SJSA1 (cell line): Measurements from ENCODE around the gene ATG7. TPM values are rescaled to one million over a fixed set of nuclear protein-coding genes. Genes with fewer than 3 reads are reported as not detected.

ENCODE experiments used
- DNase-seq, 2 experiments: peaks; one replicate each; pipeline ENCODE4 v3.0.0-alpha.2; 2015 to 2020; ENCODE audit warnings: low spot score in 2 of 2, low read depth in 1 of 2
- H3K27ac ChIP-seq: fragments of 250-450 bp; sonication (Bioruptor Pico); 2 replicates; pipeline ENCODE4 v1.5.1; 2020; ENCODE audit warnings: mild to moderate bottlenecking, moderate library complexity
- H3K27me3 ChIP-seq: fragments of 250-450 bp; sonication (Bioruptor Pico); replicated peaks from 2 replicates; pipeline ENCODE4 v1.5.1; 2020; ENCODE audit warnings: mild to moderate bottlenecking, moderate library complexity
- H3K36me3 ChIP-seq: fragments of 250-450 bp; sonication (Bioruptor Pico); 2 replicates; pipeline ENCODE4 v1.5.1; 2020; ENCODE audit warnings: mild to moderate bottlenecking
- H3K4me1 ChIP-seq: fragments of 250-450 bp; sonication (Bioruptor Pico); replicated peaks from 2 replicates; pipeline ENCODE4 v1.6.1; 2021; ENCODE audit warnings: mild to moderate bottlenecking
- H3K4me3 ChIP-seq: fragments of 250-450 bp; sonication (Bioruptor Pico); 2 replicates; pipeline ENCODE4 v1.5.1; 2020; ENCODE audit warnings: mild to moderate bottlenecking
- H3K9me3 ChIP-seq: fragments of 250-450 bp; sonication (Bioruptor Pico); replicated peaks from 2 replicates; pipeline ENCODE4 v1.5.1; 2020; ENCODE audit warnings: mild to moderate bottlenecking
- total RNA-seq: library from RNA; depleted of rRNA; stranded (reverse); fragments of >200 nt; shearing (Covaris generic); gene quantifications from 2 replicates; pipeline ENCODE4 v1.2.3, GENCODE V29; 2014

The ATG7 gene
- total RNA-seq, 1 experiment from 2014 or later: 45.2 TPM

- H3K27ac ChIP-seq: peak overlapping the region; percentile 57
- no peak for DNase-seq
- no peak overlapping the region for H3K4me3 ChIP-seq
Measured at GRCh38 chr3:11364181-11364580, 92.0 kb downstream of the ATG7 start.

GRCh38 chr3:11367143-11367693, 95.0 kb downstream of the ATG7 start:
- H3K36me3 ChIP-seq: peaks cover 34% of the 10 kb centered on the region
- peak in 1 of 2 experiments; percentile 54 for DNase-seq
- no peaks in the 10 kb centered on the region for H3K9me3 ChIP-seq
- peak overlapping the region; percentile 49 for H3K27ac ChIP-seq
- H3K4me1 ChIP-seq: peaks cover 45% of the 10 kb centered on the region
- H3K27me3 ChIP-seq: no peaks in the 10 kb centered on the region
- no peak overlapping the region for H3K4me3 ChIP-seq

More at GRCh38 chr3:11364181-11364580, 92.0 kb downstream of the ATG7 start:
- Histone ChIP-seq H3K4me1 (peaks cover 45% of the 10 kb centered on the region), H3K27me3 (no peaks in the 10 kb centered on the region), H3K9me3 (no peaks in the 10 kb centered on the region), H3K36me3 (peaks cover 58% of the 10 kb centered on the region)

GRCh38 chr3:11370191-11370590, 98.0 kb downstream of the ATG7 start:
- Histone ChIP-seq H3K4me1 (peaks cover 24% of the 10 kb centered on the region), H3K36me3 (peaks cover 10% of the 10 kb centered on the region), H3K9me3 (no peaks in the 10 kb centered on the region), H3K27me3 (no peaks in the 10 kb centered on the region), H3K27ac (no peak overlapping the region), H3K4me3 (no peak overlapping the region)
- no peak for DNase-seq

- H3K27me3 ChIP-seq: no peaks in the 10 kb centered on the region
- H3K9me3 ChIP-seq: no peaks in the 10 kb centered on the region
- peaks cover 16% of the 10 kb centered on the region for H3K4me1 ChIP-seq
- peaks cover 8% of the 10 kb centered on the region for H3K36me3 ChIP-seq
- no peak for DNase-seq
- H3K4me3 ChIP-seq: no peak overlapping the region
- no peak overlapping the region for H3K27ac ChIP-seq
Measured at GRCh38 chr3:11370966-11371365, 98.8 kb downstream of the ATG7 start.

- H3K27ac ChIP-seq: no peak overlapping the region
- no peaks in the 10 kb centered on the region for H3K9me3 ChIP-seq
- H3K4me1 ChIP-seq: peaks cover 8% of the 10 kb centered on the region
- no peaks in the 10 kb centered on the region for H3K27me3 ChIP-seq
- H3K4me3 ChIP-seq: no peak overlapping the region
- no peak for DNase-seq
- H3K36me3 ChIP-seq: peaks cover 8% of the 10 kb centered on the region
Measured at GRCh38 chr3:11371747-11372146, 99.5 kb downstream of the ATG7 start.

GRCh38 chr3:11373235-11373634, 101.0 kb downstream of the ATG7 start:
- no peaks in the 10 kb centered on the region for H3K9me3 ChIP-seq
- DNase-seq: no peak
- no peak overlapping the region for H3K4me3 ChIP-seq
- no peaks in the 10 kb centered on the region for H3K27me3 ChIP-seq
- H3K4me1 ChIP-seq: no peaks in the 10 kb centered on the region
- peaks cover 8% of the 10 kb centered on the region for H3K36me3 ChIP-seq
- no peak overlapping the region for H3K27ac ChIP-seq

- Histone ChIP-seq H3K4me1 (no peaks in the 10 kb centered on the region), H3K27ac (no peak overlapping the region), H3K9me3 (no peaks in the 10 kb centered on the region), H3K4me3 (no peak overlapping the region), H3K36me3 (peaks cover 4% of the 10 kb centered on the region), H3K27me3 (no peaks in the 10 kb centered on the region)
- no peak for DNase-seq
Measured at GRCh38 chr3:11373654-11374053, 101.5 kb downstream of the ATG7 start.

- no peak for DNase-seq
- peaks cover 12% of the 10 kb centered on the region for H3K4me1 ChIP-seq
- H3K4me3 ChIP-seq: no peak overlapping the region
- no peak overlapping the region for H3K27ac ChIP-seq
- no peaks in the 10 kb centered on the region for H3K9me3 ChIP-seq
- H3K36me3 ChIP-seq: peaks cover 4% of the 10 kb centered on the region
- no peaks in the 10 kb centered on the region for H3K27me3 ChIP-seq
Measured at GRCh38 chr3:11375333-11376088, 103.3 kb downstream of the ATG7 start.

GRCh38 chr3:11377719-11378118, 105.5 kb downstream of the ATG7 start:
- Histone ChIP-seq H3K27ac (no peak overlapping the region), H3K36me3 (peaks cover 4% of the 10 kb centered on the region), H3K4me1 (peaks cover 18% of the 10 kb centered on the region), H3K4me3 (no peak overlapping the region), H3K9me3 (no peaks in the 10 kb centered on the region), H3K27me3 (no peaks in the 10 kb centered on the region)
- DNase-seq: no peak

GRCh38 chr3:11379238-11379823, 107.1 kb downstream of the ATG7 start:
- DNase-seq: peak in 1 of 2 experiments; percentile 55
- H3K9me3 ChIP-seq: no peaks in the 10 kb centered on the region
- H3K27ac ChIP-seq: peak overlapping the region; percentile 13; the same call in 1 of the 2 replicates
- H3K4me3 ChIP-seq: no peak overlapping the region
- peaks cover 18% of the 10 kb centered on the region for H3K4me1 ChIP-seq
- no peaks in the 10 kb centered on the region for H3K27me3 ChIP-seq
- no peaks in the 10 kb centered on the region for H3K36me3 ChIP-seq

GRCh38 chr3:11379824-11380701, 107.9 kb downstream of the ATG7 start:
- Histone ChIP-seq H3K36me3 (no peaks in the 10 kb centered on the region), H3K4me1 (peaks cover 19% of the 10 kb centered on the region), H3K9me3 (no peaks in the 10 kb centered on the region), H3K4me3 (no peak overlapping the region), H3K27ac (peak overlapping the region; percentile 13; the same call in 1 of the 2 replicates), H3K27me3 (no peaks in the 10 kb centered on the region)
- peak in 1 of 2 experiments; percentile 44 for DNase-seq

- no peak overlapping the region for H3K27ac ChIP-seq
- H3K4me1 ChIP-seq: peaks cover 29% of the 10 kb centered on the region
- no peaks in the 10 kb centered on the region for H3K36me3 ChIP-seq
- H3K27me3 ChIP-seq: no peaks in the 10 kb centered on the region
- no peak for DNase-seq
- H3K9me3 ChIP-seq: no peaks in the 10 kb centered on the region
- H3K4me3 ChIP-seq: no peak overlapping the region
Measured at GRCh38 chr3:11381141-11381540, 108.9 kb downstream of the ATG7 start.

GRCh38 chr3:11381563-11381962, 109.4 kb downstream of the ATG7 start:
- Histone ChIP-seq H3K36me3 (0 out of 2 replicates have a peak, but pooled peaks cover 4% of the 10 kb centered on the region), H3K9me3 (no peaks in the 10 kb centered on the region), H3K4me1 (peaks cover 34% of the 10 kb centered on the region), H3K27me3 (no peaks in the 10 kb centered on the region), H3K4me3 (no peak overlapping the region), H3K27ac (no peak overlapping the region)
- no peak for DNase-seq
